GM19372 (cell line): Measurements from ENCODE around the gene CLDN9.

Source experiments
- ATAC-seq: cut with Tn5 transposase; IDR thresholded peaks from one replicate; pipeline ENCODE4 v1.9.1; 2021; ENCODE audit warnings: mild to moderate bottlenecking, low read depth, moderate library complexity; ENCODE audit not compliant: unreplicated experiment

Gene CLDN9

DNA sequence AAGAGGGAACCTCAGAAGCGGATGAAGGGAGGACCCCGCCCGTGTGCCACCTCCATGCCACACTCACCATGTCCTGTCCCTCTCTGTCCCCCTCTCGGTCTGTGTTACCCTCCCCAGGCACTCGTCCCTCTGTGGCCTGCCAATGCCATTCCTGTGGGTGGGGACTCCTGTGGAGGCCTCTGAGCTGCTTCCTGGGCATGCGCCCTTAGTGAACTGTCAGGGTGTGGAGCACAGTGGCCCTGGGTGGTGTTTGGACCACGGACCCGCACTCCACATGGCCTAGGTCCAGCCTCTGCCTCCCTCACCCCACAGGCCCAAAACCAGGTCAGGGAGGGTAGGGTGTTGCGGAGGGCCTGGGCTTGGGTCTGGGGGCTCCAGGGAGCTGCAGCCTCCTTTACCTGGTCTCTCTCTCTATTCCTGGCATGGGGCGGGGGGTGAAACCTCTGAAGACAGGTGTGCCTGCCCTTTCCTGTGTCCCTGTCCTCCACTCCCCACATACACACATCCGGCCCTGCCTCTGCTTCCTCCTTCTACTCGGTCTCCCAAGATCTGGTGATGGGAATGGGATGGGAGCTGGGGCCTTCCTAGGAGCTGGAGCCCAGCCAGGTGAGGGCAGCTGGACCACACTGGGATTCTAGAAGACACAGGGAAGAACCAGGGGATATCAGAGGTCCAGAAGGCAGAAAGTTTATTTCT, 21.0 kb upstream of the CLDN9 start:
- no peak for ATAC-seq

DNA sequence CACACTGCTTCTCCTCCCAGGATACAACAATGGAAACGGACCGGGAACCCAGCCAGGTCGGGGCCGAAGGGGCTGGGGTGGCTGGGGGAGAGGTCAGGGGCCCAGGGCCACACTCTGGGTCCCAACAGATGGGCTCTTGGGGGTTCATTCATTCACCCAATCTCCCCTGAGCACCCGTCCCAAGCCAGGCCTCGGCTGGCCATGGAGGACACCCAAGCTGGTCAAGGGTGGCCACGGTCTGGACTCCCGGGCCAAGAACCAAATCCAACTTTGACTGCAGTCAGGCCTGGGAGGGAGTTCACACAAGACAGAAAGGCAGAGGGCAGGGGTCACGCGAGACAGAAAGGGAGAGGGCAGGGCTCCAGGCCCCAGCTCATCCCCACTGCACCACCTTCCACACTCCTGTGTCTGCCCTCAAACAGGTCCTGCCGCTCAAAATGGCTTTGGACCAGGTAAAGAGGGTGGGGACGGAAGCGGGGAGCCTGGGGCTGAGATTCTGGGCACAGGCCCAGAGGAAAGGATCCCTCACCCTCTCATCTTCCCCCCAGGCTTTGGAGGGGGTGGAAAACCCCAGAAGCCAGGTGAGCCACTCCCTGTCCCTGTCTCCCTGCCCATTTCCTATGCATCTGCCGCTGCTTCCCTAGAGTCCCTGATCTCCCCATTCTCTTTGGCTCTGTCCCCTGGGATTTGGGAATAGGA, 20.2 kb upstream of the CLDN9 start:
- no peak for ATAC-seq

DNA sequence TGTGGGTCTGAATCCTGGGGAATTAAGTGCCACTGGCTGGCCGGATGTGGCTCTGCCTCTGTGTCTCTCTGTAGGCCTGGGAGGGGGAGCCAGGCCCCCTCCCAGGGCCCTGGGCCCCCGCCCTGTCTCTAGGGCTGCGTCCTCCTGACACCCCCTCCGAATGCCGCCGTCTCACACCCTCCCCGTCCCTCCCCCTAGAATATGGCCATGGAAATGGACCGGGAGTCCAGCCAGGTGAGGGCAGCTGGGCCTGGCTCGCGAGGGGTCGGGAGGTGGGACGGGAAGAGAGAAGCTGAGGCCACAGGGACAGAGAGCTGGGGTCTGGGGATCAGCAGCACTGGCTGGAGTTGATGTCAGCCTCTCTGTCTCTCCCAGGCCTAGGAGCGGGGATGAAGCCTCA, 16.4 kb upstream of the CLDN9 start:
- ATAC-seq: no peak

DNA sequence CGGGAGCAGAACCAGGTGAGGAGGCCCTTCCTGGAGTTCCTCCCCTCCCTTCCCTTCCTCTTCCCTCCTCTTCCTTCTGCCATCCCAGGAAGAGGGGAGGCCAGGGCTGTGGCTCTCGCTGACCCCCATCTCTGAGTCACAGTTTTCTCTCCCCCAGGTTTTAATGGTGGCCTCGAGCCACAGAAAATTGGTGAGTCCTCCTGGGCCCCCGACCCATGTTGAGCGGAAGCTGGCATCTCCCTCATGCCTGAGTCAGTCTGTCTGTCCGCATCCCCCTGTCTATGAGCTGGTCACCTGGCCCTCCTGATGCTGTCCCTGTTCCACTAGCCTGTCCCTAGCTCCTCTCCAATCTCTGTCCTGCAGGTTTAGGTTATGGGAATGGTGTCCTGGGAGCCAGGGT, 12.8 kb upstream of the CLDN9 start:
- no peak for ATAC-seq

DNA sequence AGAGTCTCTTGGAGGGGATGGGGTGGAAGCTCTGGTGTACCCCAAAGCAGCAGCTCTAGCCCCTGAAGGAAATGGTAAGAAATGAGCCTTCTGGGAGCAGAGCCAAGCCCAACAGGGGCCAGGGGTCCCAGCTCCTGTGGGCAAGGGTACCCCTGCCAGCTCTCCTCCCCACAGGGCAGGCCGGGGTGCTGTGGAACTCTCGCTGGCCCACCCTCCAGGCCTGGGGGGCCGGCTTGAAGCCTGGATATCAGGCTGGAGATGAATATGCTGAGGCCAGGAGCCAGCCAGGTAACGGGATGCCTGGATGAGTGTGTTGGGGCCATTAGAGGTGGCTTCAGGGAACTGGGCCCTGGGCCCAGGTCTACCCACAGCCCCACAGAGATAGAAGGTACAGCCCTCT, 12.2 kb upstream of the CLDN9 start:
- no peak for ATAC-seq

DNA sequence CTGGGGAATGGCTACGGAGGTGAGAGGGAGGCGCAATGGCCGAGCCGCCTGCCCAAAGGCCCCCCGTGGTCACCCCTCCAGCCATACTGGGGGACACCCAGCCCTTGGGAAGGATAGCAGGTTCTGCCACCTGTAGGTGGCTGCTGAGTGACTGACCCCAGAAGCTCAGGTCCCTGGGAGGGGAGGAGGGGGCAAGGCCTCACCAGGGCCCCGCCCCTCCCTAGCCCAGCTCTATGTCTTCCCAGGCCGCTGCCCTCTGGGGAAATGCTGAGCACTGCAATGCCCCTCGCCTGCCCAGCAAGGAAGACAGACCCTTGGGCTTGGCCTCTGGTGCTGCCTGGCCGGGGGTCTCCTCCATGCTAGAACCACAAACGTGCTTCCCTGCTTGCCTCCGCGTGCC, 11.4 kb upstream of the CLDN9 start:
- no peak for ATAC-seq

DNA sequence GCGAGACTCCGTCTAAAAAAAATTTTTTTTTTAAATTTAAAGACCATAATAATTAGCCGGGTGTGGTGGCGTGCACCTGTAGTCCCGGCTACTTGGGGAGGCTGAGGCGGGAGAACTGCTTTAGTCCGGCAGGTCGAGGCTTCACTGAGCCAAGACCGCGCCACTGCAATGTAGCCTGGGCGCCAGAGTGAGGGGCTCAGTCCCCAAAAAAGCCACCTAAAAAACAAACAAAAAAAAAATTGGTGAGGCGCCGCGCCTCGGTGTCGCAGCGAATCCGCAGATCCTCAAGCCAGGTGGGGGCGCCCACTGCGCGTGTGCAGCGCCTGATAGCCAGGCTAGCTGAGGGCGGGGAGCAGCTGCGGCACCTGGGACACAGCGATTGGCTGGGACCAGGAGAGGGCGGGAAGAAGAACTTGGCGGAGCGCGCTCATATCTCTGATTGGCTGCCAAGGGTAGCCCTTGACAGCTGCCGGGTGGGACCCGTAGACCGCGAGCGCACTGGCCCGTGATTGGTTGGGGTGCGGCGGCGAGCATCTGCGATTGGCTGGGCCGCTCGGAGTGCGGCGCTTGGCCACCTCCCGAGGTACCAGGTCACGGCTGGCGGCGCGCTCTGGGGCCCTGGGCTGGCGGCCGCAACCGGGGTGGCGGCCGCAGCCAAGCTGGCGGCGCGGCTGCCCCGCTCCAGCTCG, 9.0 kb upstream of the CLDN9 start:
- peak; percentile 93 for ATAC-seq

DNA sequence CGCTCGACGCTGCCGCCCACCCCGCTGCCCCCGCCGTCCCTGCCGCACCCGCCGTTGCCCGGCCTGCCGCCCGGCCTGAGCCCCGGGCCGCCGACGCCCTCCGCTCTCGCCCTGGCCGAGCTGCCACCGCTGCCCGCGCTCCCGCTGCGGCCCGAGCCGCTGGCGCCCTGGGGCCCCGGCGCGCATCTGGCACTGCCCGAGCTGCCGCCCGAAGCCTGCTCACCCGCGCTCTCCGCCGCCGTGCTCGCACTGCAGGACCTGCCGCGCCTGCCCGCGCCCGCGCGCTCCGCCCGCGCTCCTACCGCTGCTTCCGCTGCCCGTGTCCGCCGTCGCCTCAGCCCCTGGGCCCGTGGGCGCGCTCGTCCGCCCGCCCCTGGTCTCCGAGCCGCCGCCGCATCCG, 8.4 kb upstream of the CLDN9 start:
- no peak for ATAC-seq

DNA sequence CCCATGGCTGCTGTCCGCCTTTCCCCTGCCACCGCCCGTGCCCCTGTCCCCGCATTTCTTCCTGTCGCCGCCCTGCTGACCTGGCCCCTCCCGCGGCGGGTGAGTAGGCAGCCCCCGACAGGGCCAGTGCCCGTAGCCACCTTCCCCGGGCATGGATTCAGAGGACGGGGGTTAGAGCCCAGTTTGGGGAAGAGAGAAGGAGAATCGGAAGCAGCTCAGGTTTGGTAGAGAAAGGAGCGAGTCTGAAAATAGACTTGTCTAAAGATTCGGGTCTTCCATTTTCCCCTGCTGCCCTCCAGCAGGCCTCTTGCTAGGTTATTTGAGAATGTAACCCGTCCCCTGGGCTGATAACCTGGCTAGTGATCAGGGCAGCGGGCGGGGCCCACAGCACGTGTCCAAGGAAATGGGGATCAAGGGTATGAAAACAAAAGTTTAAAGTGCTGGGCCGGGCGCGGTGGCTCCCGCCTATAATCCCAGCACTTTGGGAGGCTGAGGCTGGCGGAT, 7.9 kb upstream of the CLDN9 start:
- no peak for ATAC-seq

DNA sequence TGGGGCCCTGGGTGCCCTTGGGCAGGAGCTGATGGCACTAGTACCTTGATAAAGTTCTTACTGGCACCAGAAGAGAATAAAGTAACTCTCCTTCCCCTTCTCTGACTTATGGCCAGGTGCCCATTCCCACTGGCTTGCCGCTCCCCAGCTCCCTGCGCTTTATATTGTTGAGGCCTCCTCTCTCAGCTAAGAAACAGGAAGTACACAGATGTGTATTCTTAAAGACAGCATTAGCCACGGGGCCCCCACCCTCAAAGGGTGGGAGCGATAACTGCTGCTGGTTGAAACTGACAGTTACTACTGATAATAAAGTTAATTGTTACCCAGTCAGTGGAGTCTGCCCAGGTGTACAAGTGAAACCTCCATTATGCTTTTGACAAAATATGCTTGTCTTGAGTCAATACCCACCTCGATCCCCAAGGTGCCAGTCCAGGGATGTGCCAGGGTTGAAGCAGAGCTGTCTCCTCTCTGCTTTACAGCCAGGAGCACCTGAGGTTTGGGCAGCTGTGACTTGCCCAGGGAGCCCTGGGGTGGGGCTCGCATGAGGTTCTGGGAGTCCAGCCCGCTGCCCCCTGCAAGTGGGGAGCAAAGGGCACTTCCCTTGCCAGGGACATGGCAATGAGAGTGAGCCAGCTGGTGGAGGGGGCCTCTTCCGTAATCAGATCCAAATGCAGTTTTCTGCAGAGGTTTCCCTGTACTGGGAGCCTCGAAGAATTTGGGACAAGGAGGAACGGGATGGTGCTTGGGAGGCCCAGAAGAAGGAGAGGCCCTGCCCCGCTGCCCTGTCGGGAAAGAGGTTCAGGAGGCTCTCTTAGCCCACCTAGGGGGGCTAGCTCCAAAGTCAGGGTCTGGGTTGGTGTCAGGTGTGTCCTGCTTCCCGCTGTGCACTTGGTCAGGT, 5.4 kb upstream of the CLDN9 start:
- no peak for ATAC-seq

DNA sequence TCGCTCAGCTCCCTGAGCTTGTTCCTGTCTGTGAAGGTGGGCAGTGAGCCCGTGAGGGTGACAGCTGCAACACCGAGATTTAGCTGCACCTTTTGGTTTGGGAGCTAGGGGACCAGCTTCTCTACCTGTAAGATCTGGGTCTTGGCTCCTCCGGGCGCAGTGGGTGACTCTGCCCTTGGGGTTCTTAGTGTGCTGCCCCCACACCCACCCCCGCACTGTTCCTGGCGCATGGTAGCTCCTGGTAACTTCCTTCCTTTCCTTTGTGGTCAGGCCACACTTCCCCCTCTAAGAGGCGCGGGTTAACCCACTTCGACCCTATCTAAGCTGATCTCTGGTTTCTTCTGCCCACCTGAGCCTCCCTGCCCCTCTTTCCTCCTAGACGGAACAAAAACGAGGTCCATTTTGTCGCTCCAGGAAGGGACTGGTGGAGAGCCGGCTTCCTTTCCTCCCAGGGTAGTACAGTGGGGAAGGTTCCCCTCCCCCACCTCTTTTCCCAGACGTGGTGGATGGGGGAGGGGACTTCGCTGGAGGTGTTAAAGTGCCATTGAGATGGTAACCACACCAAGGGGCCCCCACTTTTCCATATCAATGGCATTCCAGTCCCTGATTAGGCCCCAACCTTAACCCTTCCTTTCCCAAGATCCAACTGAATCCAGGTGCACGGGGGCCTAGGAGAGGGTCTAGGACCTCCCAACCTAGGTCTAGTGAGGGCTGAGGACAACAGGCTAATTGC, 4.6 kb upstream of the CLDN9 start:
- no peak for ATAC-seq

DNA sequence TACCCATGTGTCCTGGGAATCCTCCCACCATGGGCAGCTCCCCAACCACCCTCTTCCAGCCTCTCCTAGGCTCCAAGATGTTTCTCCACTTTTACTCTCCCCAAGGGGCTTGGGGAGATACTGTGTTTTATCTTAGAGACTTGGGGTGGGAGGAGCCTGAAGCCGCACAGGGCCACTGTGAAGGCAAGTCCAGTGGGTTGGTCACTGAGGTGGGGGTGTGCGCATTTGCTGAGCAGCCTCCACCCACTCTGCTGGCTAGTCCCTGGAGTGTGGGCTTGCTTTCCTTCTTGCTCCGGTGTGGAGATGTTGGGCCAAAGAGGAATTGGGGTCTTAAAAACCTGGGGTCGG, 4.1 kb upstream of the CLDN9 start:
- no peak for ATAC-seq

DNA sequence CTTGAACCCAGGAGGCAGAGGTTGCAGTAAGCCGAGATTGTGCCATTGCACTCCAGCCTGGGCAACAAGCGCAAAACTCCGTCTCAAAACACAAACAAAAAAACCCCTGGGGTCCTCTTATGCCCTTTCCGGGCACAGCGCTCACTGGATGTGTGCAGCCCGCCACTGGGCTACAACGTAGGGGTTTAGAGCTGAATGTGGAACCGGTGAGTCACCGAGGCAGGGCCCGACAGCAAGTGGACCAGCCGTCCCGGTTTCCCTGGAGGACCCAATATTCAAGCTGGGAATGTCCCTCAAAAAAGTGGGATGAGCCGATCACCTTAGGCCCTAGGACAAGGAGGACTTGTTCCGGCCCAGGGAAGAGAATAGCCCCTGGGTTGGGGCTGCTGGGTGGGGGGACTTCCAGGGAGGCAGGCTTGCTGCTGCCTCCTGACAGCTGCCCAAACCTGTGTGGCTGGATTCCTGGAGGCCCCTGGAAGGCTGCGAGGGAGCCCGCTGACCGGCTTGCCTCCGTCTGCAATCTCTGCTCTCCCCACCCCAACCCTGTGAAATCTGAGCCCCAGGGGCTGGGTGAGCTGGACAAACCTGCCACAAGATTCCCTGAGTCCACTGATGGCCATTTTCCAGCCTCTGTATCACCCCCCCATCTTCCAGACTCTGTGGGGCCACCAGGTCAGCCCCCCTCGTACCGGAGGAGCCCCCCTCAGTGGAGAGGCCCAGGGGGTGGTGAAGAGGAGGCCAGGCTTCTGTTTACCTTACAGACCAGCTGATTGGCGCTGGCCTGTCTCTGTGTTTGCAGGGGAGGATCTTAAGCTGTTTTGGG, 2.9 kb upstream of the CLDN9 start:
- ATAC-seq: no peak

DNA sequence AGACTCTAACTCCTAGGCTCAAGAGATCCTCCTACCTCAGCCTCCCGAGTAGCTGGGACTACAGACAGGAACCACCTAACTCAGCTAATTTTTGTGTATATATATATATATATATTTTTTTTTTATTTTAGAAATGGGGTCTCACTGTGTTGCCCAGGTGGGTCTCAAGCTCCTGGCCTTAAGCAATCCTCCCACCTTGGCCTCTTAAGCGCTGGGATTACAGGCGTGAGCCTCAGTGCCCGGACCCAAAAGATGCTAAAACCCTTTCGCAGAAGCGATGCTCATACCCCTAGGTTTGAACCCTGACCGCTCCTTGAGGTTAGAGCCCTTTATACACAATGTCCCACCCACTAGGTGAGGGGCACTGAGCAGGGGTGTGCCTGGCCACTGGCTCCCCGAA, 2.2 kb upstream of the CLDN9 start:
- ATAC-seq: no peak

DNA sequence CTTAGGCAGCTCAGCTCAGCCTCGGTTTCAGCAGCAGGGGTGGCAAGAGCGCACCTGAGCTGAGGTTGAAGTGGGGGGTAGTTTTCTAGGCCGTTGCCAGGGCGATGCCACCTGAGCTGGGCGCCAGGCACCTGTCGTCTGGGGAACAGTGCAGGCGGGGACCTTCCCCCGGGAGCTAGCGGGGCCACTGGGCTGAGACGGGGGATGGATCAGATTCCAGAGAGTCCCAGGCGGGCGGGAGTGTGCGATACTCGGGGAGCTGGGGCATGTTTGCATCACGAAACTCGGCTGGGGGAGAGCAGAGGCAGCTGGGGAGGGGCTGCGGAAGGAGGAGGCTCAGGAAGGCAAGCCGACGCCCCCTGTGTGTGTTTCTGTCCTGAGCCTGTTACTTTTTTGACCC, 477 bp upstream of the CLDN9 start:
- ATAC-seq: no peak

DNA sequence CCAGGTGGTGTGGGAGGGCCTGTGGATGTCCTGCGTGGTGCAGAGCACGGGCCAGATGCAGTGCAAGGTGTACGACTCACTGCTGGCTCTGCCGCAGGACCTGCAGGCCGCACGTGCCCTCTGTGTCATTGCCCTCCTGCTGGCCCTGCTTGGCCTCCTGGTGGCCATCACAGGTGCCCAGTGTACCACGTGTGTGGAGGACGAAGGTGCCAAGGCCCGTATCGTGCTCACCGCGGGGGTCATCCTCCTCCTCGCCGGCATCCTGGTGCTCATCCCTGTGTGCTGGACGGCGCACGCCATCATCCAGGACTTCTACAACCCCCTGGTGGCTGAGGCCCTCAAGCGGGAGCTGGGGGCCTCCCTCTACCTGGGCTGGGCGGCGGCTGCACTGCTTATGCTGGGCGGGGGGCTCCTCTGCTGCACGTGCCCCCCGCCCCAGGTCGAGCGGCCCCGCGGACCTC, 798 bp downstream of the CLDN9 start:
- ATAC-seq: no peak

DNA sequence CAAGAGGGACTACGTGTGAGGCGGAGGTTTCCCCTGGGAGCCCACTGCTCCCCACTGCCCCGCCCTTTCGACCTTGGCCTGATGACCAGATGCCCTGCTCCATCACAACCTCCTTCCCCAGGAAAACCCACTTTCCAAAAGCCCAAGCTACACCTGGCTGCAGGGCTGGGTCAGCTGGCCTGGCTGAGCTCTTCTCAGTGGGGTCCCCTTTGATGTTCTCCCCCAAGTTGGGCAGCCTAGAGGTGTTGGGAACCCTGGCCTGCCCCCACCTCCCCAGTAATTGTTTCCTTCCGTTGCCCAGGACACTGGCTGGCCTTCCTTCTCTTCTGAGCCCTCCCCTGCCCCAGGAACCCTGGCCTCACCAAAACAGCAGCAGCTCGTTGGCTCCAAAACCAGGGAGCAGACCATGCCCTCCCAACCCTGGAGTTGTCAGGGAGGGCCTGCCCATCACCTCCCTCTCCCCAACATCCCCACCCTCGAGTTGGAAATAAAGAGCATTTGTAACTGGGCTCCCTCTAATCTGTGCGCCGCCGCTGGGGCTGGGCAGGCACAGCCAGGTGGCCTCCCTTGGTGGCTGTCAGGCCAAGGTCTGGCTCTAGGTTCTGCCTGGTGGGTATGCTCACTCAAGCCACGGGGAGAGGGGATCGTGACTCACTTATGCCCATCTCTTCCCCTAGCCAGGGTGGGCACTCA, 1.4 kb downstream of the CLDN9 start:
- ATAC-seq: no peak

DNA sequence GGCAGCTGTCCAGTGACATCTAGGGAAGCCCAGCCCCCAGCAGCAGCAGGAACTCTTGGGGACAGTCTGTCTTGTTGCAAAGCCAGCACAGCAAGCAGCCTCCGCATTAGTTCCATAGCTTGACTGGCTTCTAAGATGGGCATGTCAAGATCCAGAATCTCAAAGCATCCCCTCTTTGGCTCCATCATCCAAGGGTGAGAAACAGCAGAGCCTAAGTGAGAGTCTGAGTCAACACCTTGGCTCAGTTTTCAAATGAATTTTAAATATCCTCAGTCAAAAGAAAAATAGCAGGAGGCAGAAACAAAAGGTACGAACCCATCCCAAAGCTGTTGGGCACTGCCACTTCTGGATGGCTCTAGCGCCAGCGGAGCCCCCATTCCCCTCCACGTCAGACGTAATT, 2.2 kb downstream of the CLDN9 start:
- ATAC-seq: no peak
